ENCODE measurements around the gene PRIM2. TPM values are rescaled to one million over a fixed set of nuclear protein-coding genes. Genes with fewer than 3 reads are reported as not detected.

The PRIM2 gene
- total and polyA plus RNA-seq, 2 experiments from 2014 or later = 45.5 to 75.2 TPM

DNA sequence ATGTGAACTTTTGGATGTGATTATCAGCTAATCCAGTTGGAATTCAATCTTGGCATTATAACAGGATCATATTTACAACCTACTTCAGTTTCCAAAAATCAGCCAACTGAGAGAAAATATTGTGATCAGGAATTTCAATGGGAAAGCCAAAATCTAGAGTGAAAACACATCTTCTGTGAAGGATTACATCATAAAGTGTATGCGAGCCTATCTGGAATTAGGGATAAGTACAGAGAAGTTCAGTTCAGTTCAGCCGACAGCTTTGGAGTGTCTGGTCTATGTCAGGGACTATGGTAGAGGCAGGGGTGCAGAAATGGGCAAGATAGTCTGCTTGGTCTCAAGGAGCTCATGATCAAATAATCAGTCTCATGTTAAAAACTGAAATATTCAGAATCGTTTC lies 12.3 kb upstream of the PRIM2 start (continued):
- TF ChIP-seq, protein P1, sequence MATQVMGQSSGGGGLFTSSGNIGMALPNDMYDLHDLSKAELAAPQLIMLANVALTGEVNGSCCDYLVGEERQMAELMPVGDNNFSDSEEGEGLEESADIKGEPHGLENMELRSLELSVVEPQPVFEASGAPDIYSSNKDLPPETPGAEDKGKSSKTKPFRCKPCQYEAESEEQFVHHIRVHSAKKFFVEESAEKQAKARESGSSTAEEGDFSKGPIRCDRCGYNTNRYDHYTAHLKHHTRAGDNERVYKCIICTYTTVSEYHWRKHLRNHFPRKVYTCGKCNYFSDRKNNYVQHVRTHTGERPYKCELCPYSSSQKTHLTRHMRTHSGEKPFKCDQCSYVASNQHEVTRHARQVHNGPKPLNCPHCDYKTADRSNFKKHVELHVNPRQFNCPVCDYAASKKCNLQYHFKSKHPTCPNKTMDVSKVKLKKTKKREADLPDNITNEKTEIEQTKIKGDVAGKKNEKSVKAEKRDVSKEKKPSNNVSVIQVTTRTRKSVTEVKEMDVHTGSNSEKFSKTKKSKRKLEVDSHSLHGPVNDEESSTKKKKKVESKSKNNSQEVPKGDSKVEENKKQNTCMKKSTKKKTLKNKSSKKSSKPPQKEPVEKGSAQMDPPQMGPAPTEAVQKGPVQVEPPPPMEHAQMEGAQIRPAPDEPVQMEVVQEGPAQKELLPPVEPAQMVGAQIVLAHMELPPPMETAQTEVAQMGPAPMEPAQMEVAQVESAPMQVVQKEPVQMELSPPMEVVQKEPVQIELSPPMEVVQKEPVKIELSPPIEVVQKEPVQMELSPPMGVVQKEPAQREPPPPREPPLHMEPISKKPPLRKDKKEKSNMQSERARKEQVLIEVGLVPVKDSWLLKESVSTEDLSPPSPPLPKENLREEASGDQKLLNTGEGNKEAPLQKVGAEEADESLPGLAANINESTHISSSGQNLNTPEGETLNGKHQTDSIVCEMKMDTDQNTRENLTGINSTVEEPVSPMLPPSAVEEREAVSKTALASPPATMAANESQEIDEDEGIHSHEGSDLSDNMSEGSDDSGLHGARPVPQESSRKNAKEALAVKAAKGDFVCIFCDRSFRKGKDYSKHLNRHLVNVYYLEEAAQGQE (IDR thresholded peaks at IDR 0.05; ENCODE audit: unreplicated experiment) = no peak
- TF ChIP-seq EZH2phosphoT487 (IDR thresholded peaks at IDR 0.05; ENCODE audit: unreplicated experiment) (no peak), ZNF114 (CRISPR knock-in tag; IDR thresholded peaks at IDR 0.05) (no peak)
- TF ChIP-seq, protein P2, sequence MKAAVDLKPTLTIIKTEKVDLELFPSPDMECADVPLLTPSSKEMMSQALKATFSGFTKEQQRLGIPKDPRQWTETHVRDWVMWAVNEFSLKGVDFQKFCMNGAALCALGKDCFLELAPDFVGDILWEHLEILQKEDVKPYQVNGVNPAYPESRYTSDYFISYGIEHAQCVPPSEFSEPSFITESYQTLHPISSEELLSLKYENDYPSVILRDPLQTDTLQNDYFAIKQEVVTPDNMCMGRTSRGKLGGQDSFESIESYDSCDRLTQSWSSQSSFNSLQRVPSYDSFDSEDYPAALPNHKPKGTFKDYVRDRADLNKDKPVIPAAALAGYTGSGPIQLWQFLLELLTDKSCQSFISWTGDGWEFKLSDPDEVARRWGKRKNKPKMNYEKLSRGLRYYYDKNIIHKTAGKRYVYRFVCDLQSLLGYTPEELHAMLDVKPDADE (IDR thresholded peaks at IDR 0.05) = no peak
- TF ChIP-seq, protein P3, sequence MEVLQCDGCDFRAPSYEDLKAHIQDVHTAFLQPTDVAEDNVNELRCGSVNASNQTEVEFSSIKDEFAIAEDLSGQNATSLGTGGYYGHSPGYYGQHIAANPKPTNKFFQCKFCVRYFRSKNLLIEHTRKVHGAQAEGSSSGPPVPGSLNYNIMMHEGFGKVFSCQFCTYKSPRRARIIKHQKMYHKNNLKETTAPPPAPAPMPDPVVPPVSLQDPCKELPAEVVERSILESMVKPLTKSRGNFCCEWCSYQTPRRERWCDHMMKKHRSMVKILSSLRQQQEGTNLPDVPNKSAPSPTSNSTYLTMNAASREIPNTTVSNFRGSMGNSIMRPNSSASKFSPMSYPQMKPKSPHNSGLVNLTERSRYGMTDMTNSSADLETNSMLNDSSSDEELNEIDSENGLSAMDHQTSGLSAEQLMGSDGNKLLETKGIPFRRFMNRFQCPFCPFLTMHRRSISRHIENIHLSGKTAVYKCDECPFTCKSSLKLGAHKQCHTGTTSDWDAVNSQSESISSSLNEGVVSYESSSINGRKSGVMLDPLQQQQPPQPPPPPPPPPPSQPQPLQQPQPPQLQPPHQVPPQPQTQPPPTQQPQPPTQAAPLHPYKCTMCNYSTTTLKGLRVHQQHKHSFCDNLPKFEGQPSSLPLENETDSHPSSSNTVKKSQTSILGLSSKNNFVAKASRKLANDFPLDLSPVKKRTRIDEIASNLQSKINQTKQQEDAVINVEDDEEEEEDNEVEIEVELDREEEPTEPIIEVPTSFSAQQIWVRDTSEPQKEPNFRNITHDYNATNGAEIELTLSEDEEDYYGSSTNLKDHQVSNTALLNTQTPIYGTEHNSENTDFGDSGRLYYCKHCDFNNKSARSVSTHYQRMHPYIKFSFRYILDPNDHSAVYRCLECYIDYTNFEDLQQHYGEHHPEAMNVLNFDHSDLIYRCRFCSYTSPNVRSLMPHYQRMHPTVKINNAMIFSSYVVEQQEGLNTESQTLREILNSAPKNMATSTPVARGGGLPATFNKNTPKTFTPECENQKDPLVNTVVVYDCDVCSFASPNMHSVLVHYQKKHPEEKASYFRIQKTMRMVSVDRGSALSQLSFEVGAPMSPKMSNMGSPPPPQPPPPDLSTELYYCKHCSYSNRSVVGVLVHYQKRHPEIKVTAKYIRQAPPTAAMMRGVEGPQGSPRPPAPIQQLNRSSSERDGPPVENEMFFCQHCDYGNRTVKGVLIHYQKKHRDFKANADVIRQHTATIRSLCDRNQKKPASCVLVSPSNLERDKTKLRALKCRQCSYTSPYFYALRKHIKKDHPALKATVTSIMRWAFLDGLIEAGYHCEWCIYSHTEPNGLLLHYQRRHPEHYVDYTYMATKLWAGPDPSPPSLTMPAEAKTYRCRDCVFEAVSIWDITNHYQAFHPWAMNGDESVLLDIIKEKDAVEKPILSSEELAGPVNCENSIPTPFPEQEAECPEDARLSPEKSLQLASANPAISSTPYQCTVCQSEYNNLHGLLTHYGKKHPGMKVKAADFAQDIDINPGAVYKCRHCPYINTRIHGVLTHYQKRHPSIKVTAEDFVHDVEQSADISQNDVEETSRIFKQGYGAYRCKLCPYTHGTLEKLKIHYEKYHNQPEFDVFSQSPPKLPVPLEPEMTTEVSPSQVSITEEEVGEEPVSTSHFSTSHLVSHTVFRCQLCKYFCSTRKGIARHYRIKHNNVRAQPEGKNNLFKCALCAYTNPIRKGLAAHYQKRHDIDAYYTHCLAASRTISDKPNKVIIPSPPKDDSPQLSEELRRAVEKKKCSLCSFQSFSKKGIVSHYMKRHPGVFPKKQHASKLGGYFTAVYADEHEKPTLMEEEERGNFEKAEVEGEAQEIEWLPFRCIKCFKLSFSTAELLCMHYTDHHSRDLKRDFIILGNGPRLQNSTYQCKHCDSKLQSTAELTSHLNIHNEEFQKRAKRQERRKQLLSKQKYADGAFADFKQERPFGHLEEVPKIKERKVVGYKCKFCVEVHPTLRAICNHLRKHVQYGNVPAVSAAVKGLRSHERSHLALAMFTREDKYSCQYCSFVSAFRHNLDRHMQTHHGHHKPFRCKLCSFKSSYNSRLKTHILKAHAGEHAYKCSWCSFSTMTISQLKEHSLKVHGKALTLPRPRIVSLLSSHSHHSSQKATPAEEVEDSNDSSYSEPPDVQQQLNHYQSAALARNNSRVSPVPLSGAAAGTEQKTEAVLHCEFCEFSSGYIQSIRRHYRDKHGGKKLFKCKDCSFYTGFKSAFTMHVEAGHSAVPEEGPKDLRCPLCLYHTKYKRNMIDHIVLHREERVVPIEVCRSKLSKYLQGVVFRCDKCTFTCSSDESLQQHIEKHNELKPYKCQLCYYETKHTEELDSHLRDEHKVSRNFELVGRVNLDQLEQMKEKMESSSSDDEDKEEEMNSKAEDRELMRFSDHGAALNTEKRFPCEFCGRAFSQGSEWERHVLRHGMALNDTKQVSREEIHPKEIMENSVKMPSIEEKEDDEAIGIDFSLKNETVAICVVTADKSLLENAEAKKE (CRISPR knock-in tag; IDR thresholded peaks at IDR 0.05) = no peak

All from GM23338 (cell line).